GM19438 (cell line): ENCODE data around the gene CPNE7.

Experiments
- ATAC-seq: cut with Tn5 transposase; IDR thresholded peaks from one replicate; pipeline ENCODE4 v1.9.1; 2021; ENCODE audit warnings: low read depth; ENCODE audit not compliant: unreplicated experiment

CPNE7 gene

DNA sequence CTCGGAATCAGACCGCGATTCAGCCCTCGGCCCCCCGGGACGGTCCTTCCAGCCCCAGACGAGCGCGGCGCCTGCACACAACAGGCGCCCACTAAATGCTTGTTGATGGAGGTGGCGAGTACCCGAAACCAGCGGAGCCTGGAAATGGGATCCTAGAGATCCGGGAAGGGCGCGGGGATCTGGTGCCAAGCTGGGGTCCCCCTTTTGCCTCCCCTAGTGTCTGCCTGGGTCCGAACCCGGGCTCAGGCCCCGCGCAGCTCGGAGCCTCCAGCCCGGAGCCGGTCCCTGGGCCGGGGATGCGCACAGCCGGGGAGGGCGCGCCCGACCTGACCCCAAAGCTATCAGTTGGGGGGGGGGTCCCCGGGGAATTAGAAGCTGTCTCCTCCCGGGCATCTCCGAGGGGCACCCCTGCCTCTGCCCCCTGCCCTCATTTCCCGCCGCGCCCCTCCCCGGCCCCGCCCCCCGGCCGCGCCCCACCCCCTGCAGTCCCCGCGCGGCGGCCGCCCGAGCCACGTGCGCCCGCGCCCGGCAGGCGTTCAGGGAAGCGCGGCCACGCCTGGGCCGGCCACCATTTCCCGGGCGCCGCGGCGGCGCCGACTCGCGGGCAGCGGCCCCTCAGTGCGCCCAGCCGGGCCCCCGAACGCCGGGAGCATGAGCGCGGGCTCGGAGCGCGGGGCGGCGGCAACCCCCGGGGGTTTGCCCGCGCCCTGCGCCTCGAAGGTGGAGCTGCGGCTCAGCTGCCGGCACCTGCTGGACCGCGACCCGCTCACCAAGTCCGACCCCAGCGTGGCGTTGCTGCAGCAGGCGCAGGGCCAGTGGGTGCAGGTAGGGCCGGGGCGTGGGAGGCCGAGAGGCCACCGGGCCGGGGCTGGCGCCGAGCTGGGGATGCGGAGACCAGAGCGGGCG is at the start of gene CPNE7:
CPNE7 (plus strand) TSS at position 512 of the 906 bp plus-strand sequence; CDS start at position 652, 140 bp downstream.
- no peak for ATAC-seq

DNA sequence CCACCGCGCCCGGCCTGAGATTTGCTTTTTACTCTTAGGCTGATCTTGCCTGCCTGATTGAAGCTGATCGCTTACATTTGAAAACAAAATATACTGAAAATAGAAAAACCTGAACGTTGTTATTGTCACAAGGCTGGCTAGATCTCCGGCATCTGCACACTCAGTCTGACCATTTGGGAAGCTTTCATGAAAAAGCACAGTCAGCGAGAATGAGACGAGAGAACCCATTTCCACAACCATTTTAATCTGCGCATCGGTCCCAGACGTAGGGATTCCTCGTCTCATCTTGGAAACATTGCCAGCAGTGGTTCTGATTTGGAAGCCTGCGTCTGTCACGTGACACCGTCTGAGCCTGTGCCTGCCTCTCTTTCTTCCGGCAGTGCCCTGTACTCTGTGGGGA is 46.5 kb upstream of the CPNE7 start:
- no peak for ATAC-seq

DNA sequence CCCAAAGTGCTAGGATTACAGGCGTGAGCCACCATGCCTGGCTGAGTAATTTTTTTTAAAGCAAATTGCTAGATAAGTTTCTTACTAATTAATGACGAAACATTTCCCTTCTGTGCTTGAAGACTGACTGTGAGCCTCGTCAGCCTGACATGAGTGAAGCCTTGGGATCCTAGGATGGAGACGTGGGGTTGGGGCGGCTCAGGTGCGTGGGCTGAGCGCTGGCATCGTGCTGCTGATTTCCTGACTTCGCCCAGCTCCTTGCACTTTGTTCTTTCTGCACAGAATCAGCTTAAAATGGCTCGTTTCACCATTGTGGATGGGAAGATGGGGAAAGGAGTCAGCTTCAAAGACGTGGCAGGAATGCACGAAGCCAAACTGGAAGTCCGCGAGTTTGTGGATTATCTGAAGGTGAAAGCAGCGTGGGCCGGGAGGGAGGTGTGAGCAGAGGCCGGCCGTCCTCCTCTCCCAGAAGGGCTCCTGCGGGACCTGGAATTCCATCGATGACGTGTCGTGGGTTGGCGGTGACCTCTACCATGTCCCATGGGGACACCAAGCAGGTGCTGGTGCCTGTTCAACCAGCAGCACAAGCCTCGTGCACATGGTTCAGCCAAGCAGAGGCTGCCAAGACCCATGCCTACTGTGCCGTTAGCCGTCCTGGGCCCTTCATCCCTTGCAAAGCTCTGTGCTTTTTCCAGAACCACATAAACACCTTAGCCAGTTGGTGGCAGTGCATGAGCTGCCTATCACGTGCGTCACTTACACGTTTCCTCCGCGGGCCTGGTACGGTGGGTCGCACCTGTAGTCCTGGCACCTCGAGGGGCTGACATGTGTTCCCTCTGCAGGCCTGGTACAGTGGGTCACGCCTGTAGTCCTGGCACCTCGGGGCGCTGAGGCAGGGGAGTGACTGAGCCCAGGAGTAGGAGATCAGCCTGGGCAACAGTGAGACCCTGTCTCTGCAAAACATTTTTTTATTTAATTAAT is 44.9 kb upstream of the CPNE7 start:
- ATAC-seq, result no peak

DNA sequence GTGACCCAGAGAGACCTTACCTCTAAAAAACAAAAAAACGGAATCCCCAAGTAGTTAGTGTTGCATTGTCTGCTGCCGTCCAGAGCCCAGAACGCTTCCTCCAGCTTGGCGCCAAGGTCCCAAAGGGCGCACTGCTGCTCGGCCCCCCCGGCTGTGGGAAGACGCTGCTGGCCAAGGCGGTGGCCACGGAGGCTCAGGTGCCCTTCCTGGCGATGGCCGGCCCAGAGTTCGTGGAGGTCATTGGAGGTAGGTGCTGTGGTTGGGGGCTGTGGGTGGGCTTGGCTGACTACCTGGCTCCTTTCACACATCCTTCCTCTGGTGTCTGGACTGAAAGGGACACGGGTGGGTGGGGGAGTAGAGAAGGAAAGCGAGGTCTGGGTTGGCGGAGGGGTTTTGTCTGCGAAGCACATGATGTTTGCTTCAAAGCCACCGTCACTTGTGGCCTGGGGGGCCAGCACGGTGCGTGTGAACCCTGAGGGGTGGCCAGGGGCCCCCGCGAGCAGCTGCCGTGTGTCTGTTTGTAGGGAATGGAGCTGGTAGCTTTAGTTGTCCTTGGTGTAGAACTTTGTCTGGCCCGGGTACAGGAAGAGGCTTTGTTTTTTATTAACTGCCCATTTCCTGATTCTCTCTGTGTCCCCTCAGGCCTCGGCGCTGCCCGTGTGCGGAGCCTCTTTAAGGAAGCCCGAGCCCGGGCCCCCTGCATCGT is 43.6 kb upstream of the CPNE7 start:
- no peak for ATAC-seq

DNA sequence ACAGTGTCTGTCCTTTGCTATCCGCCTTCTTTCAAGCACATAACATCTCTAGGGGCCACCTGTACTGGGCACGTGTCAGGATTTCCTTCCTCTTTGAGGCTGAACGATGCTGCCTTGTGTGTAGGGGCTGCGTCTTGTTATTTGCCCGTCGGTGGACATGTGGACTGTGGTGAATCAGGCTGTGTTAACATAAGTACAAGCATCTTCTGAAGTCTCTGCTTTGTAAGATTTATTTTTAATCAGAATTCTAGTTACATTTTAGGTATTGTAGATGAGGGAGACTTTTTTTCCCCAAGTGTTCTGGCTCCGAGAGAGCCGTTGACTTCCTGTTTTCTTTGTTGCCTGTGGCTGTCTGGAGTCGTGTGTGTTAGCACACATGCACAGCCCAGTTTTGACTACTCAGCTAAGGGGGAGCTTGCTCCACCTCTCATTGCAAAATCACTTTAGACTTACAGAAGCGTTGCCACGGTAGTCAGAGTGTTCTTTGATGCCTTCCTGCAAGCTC is 41.3 kb upstream of the CPNE7 start:
- ATAC-seq, result no peak

DNA sequence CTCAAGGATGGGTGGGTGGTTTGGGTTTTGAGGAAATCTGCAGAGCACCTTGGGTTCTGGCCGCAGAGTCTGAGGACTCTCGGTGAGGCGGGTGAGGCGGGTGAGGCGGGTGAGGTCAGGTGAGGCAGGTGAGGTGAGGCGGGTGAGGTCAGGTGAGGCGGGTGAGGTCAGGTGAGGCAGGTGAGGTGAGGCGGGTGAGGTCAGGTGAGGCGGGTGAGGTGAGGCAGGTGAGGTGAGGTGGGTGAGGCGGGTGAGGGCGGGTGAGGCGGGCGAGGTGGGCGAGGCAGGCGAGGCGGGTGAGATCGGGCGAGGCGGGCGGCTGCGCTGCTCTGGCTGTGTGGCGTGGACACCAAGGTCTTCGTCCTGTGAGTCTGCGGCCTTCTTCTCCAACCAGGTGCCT is 39.2 kb upstream of the CPNE7 start:
- ATAC-seq, result no peak

DNA sequence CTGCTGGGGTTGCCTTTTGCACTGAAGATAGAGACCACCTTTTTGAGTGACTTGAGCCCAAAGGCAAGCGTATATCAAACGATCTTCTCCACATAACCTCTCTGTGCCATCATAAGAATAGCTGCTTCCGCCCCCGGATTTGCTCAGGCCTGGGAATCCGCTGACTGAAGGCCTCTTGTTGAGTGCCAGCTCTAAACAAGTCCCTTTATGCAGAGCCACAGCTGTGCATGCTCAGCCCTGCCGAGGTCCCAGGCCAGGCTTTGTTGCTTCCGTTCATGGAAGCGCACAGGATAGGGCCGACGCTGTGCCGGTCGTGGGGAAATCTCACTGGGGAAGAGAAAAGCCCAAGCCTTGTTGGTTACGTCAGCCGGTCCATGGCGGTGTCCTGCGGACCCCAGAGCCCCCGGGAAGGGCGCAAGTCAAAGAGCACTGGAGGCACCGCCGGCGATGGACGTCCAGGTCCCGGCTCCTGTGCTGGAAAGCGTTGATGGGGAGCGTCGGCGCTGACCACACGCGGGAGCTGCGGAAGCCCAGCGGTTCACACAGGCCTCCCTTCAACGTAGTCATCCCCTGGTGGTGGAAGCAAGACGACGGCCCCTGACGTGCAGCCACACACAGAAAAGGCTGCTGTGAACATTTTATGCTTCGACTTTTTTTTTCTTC is 38.5 kb upstream of the CPNE7 start:
- no peak for ATAC-seq

DNA sequence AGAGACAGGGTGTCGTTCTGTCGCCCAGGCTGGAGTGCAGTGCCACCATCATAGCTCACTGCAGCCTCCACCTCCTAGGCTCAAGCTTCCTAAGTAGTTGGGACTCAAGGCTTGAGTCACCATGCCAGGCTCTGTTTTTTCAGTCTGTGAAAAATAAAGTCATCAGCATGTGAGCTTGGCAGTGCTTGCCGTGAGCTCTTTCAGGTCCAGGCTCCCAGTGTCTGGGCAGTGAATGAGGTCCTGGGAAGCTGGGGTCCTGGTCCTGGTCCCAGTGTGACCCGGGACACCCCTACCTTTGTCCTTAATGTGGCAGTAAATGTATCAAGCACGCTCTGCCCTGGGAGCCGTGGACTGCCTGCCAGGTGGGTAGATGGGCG is 38.0 kb upstream of the CPNE7 start:
- ATAC-seq, result no peak

DNA sequence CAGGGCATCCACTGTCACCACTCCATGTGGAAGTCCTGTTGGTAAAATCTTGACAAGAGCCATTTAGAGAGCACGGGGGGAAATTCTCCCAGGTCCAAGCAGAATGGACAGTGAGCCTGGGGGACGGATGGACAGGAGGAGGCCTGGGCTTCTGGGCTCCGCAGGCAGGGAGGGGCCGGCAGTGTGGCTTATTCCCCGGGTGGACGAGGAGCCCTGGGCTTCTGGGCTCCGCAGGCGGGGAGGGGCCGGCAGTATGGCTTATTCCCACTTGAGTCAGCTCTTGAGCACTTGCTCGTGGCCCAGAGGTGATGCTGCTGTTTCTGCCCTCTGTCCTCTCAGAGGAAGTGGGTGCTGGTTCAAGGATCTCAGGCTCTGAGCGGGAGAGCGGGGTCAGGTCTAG is 37.3 kb upstream of the CPNE7 start:
- ATAC-seq, result no peak

DNA sequence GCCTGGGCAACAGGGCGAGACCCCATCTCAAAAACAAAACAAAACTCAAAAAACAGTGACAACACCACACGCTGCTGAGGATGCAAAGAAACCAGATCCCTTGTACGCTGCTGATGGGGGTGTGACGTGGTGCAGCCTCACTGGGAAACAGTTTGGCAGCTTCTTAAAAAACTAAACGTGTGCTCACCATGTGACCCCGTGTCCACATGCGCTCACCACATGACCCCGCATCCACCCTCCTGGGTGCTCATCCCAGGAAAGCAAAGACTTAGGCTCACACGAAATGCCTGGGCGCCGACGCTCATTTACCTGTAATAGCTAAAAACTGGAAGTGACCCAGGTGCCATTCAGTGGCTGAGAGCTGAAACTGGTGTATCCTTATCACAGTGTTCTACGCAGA is 35.0 kb upstream of the CPNE7 start:
- no peak for ATAC-seq

DNA sequence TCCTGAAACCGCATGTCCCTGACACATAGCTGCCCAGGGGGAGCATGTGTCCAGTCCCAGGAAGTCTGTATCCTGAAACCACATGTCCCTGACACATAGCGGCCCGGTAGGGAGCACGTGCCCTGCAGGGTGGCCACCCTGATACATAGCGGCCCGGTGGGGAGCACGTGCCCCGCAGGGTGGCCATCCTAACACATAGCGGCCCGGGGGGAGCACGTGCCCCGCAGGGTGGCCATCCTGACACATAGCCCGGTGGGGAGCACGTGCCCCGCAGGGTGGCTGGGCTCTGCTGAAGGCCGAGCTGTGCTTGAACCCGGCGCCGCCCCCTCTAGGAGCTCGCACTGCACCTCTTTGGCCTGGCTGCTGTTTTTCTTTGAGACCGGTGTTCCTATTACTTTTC is 33.8 kb upstream of the CPNE7 start:
- ATAC-seq, result no peak

DNA sequence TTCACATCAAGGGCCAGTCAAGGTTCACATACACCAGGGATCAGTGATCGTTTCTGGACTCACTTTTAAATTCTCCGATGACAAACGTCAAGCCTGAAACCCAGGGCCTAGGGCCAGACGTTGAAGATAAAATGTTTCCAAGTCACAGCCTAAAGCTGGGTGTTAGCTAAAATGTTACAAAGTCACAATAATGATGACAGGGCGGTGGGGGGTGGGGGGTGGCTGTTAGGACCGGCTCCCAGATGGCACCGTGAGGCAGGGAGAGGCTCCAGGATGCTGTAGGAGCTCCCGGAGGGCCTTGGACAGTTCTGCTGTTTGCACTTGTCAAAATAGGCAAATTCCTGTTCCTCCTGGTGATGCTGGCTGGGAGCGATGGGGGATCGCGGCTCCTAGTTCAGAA is 31.4 kb upstream of the CPNE7 start:
- no peak for ATAC-seq

DNA sequence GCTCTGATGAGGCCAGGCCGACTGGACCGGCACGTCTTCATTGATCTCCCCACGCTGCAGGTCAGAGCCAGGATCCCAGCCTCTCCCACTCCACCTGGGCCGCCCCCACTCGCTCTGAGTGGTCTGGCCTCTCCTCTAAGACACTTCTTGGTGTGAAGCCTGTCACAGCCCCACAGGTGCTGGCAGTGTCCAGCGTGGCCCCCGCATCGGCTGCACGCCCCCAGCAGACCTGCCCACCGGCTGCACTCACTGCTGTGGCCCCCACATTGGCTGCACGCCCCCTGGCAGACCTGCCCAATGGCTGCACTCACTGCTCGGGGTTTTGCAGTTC is 30.9 kb upstream of the CPNE7 start:
- no peak for ATAC-seq

DNA sequence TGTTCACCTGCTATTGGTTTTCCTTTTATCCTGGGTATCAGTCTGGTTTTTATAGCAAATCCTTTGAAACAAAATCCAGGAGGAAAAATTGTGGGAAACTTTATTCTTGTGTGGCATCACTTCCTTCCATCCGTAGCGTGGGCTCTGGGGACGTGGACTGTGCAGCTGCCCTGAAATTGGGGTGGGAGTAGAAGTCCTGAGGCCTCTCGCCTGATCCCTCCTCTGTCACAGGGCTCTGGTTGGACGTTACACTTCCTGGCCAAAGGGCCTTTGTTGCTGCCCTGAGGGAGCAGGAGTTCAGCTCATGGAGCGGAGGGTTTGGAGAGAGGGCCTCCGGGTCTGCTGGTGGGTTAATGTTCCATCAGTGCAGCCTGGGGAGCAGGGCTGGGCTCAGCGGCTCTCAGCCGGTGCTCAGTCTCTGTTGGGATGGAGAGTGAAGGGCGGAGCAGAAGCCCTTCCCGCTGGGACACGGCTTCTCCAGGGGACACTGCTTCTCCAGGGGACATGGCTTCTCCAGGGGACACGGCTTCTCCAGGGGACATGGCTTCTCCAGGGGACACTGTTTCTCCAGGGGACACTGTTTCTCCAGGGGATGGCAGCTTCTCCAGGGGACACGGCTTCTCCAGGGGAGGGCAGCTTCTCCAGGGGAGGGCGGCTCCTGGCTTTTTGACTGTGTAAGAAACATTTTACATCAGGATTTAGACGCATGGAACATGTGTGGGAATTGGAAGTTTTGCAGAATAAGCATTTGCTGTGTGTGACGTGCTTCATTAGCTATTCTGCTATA is 30.3 kb upstream of the CPNE7 start:
- no peak for ATAC-seq

DNA sequence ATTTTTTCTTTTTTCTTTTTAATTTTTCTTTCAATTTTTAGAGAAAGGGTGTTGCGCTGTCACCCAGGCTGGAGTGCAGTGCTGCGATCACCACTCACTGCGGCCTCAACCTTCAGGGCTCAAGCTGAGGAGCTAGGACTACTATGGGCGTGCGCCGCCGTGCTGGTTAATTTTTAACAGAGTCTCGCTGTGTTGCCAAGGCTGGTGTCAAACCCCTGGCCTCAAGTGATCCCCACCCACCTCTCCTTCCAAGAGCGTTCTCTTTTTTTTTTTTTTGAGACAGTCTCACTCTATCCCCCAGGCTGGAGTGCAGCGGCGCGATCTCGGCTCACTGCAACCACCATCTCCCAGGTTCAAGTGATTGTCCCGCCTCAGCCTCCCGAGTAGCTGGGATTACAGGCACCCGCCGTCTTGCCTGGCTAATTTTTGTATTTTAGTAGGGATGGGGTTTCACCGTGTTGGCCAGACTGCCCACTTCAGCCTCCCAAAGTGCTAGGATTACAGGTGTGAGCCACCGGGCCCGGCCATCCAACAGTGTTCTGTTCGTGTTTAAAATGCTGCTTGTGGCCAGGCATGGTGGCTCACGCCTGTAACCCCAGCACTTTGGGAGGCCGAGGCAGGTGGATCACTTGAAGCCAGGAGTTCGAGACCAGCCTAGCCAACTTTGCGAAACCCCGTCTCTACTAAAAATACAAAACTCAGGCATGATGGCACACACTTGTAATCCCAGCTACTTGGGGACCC is 29.6 kb upstream of the CPNE7 start:
- no peak for ATAC-seq

DNA sequence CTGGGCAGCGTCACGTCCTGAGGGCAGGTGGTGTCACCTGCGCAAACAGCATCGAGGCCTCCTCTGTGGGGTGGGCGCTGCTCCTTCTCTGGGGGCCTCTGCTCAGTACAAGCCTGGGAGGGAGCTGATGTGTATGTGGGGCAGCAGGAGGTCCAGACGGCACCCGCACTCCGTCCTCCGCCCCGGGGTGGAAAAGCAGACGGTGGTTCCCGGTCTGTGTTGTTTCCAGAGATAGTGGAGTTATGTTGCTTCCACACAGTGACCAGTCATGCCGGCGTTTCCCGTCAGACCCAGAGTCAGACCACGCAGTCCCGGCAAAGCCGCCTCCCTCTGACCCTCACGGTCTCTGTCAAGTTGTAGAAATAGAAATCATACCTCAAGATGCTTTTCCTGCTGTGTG is 28.8 kb upstream of the CPNE7 start:
- no peak for ATAC-seq

DNA sequence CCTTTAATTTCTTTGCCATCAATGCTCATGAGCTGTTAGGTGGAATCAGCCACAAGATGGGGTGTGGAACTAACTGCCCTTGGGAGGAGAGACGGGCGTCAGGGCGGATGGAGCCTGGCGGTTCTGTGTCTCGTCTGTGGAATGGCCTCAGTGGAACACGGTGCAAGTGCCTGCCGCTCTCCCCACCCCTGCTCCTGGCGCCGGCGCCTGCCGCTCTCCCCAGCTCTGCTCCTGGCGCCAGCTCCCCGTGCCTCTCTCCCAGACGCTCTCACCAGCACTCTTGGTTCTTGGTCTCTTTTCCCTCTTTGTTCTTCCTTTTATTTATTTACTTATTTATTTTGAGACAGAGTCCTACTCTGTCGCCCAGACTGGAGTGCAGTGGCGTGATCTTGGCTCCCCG is 28.3 kb upstream of the CPNE7 start:
- no peak for ATAC-seq

DNA sequence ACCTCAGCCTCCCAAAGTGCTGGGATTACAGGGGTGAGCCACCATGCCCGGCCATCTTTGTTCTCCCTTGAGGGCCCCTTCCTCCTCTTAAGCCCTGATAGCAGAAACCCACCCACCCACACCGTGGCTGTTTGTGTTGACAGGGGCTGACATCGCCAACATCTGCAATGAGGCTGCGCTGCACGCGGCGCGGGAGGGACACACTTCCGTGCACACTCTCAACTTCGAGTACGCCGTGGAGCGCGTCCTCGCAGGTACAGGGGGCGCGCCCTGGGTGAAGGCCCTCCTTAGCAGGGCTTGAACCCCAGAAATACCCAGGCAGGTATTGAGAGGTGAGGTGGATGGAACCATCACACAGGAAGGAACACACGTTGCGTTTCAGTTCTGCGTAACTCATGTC is 27.7 kb upstream of the CPNE7 start:
- no peak for ATAC-seq
